ENCODE data around the gene AVPI1.

The AVPI1 gene, protein sequence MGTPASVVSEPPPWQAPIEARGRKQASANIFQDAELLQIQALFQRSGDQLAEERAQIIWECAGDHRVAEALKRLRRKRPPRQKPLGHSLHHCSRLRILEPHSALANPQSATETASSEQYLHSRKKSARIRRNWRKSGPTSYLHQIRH

DNA sequence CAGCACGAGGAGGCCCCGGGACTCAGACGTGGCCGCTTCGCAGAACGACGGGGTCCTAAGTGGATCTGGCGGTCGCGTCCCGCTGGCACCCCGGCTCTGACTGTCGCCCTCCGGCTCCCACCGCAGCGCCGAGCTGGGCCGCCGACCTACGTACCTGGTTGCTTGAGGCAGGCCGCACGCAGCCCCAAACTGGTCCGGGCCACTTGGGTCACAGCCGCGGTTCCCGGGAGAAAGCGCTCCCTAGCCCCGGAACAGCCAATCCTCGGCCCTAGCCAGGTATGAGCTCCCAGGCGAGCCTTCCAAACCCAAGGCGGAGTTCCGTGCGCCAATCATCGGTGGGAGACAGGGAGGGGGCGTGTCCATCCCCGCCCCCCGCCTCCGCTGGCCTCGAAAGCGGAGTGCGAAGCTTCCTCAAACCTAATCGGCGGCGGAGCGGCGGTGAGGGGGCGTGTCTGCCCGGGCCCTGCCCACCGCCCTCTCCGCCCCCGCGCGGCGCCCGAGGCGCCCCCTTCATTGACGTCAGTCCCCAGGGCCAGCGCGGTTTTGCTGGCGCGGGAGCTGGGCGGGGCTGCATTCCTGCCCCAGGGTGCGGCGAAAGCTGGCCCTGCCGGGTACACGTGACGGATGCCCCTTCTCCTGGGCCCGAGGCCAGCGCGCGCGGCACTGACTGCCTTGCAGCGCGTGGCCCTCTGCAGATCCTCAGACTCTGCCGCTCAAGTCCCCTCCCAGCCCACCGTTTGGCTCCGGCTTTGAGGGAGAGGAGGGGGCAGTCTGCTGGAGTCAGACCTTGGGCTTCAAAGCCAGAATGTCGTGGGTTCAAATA is at the start of gene AVPI1:
AVPI1 (minus strand) TSS at position 280 of the 823 bp plus-strand sequence. CDS start 7,336 bp downstream, outside the sequence.
- peak; percentile 91 for DNase-seq

DNA sequence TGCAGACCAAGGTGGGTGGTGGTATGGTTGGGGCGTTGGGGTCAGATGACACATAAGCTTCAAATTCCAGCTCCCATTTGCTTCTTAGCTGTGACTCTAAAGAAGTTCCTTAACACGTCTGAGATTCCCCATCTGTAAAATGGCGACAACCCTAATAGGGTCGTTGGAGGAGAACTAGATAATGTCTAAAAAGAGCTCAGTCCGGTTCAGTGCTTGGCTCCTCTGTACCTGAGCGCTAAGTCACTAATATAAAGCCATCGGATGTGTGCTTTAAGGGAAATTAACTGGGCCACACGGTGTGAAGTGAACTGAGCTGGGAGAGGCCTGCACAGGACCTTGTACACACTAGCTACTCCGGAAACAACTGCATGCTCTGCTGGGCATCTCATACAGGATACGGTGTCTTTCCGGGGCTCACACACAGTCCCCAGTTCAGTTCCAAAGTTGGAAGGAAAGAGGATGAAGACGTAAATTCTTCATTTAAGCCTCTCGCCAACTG is 49.4 kb upstream of the AVPI1 start:
- DNase-seq = no peak

DNA sequence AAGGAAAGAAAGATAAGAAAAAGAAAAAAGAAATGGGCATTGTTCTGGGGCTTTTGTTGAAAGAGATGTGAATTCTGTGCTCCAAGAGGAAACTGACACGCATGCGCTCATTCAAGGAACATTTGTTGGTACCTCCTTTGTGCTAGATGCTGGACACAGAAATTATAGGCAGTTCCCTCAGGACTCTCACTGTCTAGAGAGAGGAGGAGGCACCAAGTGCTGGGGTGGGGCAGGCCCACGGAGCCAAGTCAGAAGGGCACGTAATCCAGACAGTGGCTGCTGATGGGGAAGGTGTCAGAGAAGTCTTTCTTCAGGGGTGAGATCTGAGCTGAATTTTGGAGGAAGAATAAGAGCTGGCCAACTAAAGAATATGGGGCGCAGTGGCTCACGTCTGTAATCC is 47.0 kb upstream of the AVPI1 start:
- DNase-seq = no peak

DNA sequence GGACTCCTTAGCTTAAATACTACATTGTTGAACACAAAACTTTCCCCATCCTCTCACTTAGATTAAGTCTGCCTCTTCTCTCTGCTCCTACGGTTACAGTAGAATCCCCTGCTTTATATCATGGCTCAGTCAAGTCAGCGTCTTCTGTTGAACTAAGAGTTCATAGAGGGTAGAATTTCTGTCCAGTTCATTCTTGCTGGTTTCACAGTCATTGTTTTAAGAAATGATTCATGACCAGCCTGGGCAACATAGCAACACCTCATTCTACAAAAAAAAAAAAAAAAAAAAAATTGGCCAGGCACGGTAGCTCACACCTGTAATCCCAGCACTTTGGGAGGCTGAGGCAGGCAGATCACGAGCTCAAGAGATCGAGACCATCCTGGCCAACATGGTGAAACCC is 46.2 kb upstream of the AVPI1 start:
- DNase-seq = no peak

DNA sequence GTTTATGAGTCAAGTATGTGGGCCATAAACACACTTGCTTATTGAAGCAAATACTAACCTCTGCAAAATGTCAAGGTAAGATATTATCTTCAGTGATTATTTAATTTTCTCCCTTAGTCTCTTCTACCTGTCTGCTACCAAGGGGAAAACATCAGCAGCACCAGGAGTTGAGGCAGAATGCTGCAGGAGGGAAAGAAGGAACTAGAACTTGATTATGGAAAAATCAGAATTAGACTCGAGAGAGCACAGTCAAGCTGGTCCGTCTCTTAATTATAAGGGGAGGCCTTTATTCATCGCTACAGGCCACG is 45.0 kb upstream of the AVPI1 start:
- DNase-seq = no peak

DNA sequence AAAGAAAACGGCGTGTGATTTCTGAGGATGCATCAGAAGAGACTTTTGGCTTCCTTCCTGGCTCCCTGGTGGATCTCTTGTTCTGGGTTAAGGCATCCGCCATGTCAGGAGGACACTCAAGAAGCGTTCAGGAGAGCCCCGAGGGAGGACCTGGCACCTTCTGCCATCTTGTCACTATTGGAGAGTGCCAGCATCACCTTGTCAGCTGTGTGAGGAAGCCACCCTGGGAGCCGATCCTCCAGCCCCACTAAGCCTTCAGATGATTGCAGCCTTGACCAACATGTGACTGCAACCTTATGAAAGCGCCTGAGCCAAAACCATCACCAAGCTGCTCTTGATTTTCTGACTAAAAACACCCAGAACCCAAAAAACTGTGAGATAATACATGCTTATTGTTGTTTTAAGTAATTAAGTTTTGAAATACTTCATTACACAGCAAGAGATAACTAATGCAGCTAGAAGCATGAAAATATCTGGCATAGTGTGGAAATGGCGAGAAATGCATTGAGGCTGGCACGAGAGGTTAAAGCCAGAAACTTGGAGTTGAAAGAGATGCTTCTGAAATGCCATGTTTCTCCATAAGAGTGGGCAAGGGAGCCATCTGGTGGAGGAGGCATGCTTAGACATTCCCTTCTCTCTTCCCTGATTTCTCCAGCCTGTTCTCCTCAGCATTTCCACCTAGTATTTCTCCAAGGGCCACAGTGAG is 44.5 kb upstream of the AVPI1 start:
- DNase-seq = peak; percentile 29

DNA sequence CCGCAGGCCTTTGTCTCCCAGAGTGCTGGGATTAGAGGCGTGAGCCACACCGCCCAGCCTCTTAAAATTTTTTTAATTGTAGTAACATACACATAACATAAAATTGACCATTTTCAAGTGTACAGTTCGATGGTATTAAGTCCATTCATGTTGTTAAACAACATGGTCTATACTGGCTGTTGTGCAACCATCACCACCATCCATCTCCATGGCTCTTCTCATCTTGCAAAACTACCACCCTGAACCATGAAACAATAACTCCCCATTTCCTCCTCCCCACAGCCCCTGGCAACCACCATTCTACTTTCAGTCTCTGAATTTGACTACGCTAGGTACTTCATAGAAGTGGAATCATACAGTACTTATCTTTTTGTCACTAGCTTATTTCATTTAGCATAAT is 42.0 kb upstream of the AVPI1 start:
- no peak for DNase-seq

DNA sequence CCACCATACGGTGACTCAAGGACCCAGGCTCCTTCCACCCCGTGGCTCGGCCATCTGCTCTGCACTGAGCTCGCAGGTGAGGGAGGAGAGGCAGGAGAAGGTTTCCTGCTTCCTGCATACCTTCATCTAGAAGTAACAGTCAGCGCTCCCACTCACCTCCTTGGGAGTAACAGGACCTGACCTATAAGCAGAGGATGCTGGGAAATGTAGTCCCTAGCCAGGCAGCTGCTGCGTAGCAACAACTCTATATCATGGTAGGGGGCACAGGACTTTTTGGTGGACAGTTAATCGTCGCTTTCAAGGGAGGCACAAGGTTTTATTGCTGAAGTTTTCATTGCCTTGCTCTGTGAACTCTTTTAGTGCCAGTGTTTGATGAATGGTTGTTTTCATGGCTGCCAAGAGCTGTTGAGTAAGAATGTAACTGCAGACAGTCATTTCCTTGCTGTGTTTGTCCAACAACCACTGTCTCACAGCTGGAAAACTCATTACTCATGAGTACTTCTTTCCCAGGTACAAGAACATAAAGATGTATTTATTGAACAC is 39.7 kb upstream of the AVPI1 start:
- DNase-seq = no peak

DNA sequence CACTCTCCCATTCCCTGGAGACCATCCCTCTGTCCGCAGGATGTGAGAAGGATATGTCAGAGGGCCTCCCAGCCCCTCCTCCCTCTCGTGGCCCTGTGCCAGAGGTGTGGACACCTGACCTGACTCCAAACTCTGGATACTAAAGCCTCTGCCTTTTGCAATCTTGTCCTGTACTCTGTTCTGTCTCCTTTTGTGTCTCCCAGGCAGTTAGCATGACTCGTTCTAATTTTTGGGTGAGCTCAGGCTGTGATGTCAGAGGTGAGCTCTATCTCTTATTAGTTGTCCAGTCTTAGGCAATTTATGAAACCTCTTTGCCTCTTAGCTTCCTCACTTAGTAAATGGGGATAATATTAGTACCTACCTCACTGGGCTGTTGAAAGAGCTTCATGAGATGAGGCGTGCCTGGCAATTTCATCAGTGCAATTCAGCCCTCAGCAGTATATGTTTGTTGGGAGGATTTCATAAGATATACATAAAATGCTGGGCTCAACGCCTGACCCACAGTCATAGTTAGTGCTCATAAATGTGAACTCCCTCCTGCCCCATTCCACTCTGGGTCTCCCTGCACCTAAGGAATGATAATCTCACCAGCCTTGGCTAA is 37.4 kb upstream of the AVPI1 start:
- no peak for DNase-seq

DNA sequence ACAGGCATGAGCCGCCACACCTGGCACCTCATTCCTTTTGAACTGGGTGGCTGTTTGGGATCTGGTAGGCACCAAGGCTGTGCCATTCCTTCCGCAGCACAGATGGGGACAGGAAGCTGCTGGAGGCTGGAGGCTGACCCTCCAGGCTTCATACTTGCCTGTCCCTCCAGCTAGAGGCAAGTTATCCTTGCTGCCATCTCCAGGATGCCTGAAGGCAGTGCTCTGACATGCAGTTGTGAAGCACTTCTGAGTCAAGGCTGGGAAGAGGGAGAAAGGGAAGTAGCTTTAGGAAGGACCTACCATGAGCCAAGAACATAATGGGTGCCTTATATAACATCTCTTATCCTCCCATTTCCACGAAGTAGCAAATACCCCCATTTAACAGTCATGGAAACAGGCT is 36.0 kb upstream of the AVPI1 start:
- no peak for DNase-seq

DNA sequence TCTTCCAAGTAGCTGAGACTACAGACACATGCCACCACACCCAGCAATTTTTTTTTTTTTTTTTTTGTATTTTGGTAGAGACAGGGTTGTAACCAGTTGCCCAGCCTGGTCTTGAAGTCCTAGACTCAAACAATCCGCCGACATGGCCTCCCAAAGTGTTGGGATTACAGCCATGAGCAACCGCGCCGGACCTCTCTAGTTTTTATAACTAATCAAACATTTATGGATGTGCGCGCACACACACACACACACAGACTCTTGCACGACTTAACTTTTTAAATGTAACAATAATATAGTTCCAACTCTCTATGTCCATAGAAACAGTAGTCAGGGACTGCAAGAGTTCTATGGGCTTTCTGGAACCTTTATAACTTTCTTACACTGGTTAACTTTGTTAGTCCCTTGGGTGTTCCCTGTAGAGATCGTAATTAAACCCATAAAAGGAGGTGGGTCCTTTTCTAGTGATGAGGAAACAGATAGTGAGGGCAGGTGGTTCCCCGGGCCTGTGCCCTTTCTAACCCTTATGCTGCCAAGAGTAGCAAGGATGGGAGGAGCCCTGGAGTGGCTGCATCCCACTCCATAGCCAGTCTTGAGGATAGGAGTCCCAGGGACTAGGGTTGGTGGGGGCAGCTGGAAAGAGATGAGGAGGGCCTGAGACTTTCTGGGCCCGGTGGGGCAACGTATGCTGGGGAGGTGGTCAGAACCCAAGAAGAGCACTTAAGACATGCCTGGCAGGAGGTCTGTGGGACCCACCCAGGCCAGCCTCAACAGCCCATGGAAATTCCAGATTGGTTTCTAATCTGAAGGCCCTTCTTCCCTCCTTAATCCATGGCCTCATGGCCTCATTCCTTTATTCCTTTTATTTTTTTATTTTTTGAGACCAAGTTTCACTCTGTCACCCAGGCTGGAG is 35.1 kb upstream of the AVPI1 start:
- no peak for DNase-seq

DNA sequence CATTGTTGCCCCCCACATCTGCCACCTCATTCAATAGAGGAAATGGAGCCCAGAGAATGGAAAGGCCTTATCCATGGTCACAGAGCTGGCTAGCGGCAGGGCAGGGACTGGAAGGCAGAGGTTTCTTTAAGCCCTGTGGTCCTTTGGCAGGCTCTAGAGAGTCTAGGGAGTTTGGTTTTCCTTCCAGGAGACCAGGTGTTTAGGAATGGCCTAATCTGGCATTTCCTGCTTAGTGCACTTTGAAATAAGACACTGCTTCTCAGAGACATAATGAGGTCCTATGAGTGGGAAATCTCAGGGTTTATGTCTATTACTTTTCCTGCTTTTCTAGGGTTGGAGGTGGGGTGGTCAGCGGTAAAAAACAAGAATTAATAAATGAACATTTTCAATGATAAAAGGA is 32.6 kb upstream of the AVPI1 start:
- DNase-seq = no peak

DNA sequence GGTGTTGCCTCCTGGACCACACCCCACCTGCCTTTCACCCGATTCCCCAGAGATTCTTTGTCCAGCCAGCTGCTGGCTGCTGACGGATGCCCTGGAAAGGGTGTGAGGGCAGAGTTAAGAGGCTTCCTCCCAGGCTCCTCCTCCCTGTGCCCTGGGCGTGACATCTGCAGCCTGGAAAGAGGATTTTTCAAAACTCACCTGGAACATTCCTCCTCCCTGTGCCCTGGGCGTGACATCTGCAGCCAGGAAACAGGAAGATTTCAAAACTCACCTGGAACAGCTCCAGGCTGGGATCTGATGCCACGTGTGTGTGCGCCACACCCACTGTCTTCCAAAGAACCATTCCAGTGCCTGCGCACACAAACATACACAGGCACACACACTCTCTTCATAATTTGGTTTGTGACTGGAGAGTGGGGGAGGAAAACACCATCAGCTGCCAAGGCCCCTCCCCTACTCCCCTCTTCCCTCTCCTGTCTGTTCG is 31.7 kb upstream of the AVPI1 start:
- DNase-seq = peak; percentile 47

DNA sequence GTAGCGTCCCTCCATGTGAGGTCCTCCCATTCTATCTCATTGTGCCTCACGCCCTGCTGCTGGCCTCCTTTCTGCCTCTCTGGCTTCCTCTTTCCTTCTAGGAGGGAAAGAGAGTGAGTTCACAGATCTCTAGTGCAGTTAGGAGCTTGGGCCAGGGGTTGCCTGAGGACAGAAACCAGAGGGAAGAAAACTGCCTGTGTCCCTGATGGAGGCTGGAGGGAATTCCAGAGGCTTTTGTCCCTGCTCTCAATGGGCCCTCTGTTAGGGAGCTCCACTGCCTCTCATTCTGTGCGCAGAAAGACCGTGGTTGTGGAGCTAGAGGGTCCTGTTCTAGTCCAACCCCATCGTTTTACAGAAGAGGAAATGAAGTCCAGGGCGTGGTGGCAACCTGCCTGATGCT is 31.1 kb upstream of the AVPI1 start:
- no peak for DNase-seq

DNA sequence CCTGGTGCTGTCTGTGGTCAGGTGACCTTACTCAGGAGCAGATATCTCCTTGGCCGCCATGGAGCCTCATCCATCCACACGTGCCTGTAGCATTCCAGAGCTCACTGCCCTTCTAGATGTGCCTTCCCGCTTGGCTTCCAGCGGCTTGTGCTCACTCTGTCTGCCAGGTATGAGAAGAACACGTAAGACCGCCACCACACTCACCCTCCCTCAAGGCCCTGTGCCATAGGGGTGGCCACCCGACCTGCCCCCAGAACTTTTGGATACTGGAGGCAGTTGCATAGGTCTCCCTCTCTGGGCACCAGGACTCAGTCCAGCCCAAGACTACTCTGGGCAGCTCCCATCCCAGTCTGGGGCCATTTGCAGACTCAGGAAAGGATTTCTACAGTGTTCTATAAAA is 30.6 kb upstream of the AVPI1 start:
- no peak for DNase-seq

DNA sequence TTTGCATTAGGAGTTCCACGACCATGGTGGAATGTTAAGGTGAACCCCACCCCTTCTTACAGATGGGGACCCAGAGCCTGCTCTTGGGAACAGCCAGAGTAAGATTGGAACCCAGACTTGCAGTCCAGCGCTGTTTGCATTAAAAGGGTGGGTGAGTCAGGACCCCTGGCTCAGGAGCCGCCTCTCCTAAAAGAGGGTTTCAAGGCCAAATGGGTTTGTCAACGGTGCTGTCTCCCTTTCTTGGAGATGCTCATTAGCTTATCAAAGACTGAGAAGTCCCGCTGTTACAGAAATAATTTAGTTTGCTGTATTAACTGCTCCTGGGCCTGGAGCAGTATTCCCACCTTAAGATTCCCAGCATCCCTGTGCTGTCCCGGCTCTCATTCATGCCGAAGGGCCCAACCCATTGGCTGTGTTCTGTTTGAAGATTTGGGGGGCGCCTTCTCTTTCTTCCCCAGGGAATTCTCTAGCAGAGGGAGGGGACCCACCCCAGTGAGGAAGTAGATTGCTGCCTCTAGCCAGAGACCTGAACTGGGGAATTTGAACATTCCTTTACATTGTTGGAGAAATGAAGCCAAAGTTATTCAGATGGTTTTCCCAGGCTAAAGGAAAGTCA is 28.3 kb upstream of the AVPI1 start:
- no peak for DNase-seq

DNA sequence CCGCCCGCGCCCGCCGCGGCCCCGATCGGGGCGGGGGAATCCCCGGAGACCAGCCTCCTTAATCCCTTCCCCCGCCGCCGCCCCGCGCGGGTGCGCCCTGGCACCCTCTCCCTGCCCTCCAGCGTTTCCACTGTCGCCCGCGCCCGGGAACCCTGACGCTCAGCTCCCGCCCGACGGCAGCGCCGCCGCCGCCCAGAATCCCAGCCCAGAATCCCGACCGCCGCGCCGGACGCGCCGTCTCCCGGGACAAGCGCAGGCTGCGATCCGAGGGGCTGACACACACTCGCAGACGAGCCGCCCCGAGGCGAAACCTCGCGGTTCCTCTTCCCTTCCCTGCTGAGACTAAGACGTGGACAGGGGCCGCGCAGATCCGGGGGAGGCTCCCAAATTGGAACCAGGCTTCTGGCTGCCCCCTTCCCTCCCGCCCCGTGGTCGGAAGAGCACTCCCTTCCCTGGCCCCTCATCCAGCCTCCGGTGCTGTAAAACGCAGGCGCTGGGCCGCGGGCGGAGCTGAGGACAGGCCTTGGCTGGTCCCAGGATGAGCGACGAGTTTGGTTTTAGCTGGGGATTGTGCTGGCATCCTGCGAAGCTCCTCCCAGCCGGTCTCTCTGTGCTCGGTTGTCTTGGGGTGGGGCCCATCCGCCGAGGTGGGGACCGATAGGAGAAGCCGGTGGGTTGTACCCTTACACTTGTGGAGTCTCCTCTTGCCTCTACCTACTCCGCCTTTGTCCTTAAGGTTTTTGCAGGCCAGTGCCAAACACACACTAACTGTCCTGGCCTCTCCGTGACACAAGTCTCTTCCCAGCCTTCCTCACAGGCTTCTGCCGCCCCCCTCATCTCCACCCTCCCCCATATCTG is 27.6 kb upstream of the AVPI1 start:
- DNase-seq = no peak

DNA sequence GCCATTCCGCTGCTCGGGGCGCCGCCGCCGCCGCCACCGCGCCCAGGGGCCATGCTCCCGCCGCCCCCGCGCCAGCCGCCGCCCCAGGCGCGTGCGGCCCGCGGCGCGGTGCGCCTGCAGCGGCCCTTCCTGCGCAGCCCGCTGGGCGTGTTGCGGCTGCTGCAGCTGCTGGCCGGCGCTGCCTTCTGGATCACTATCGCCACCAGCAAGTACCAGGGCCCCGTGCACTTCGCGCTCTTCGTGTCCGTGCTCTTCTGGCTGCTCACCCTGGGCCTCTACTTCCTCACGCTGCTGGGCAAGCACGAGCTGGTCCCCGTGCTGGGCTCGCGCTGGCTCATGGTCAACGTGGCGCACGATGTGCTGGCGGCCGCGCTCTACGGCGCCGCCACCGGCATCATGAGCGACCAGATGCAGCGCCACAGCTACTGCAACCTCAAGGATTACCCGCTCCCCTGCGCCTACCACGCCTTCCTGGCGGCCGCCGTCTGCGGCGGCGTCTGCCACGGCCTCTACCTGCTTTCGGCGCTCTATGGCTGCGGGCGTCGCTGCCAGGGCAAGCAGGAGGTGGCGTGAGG is 26.9 kb upstream of the AVPI1 start:
- DNase-seq = peak; percentile 9

DNA sequence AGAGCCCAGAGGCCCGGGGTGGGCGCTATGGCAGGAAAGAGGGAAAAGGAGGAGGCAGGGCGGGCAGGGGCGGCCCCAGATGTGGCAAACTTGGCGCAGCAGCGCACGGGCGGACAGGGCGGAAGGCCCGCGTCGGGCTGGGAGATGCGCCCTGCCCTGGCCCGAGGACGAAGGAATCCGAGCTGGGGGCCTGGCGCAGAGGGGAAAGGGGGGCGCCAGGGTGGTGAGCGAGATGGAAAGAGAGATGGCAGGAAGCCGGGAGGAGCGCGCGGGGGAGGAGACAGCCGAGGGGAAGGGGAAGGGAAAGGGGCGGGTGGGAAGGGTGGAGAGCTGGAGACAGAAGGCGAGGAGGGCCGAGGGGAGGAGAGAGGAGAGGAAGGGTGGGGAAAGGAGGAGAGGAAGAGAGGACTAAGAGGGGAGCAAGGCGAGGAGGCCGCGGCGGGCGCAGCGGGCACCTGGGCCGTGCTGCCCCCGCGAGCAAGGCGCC is 26.3 kb upstream of the AVPI1 start, which contains the start of gene MARVELD1:
MARVELD1 (plus strand) TSS at position 392 of the 487 bp plus-strand sequence. CDS start 147 bp downstream, outside the sequence.
- no peak for DNase-seq

Measured in DMS79 (cell line).